Keratinocyte (primary cell): ENCODE measurements around the gene SCFD2.

Experiments used
- EZH2 ChIP-seq: IDR thresholded peaks from one replicate; pipeline ENCODE4 v1.6.1; 2012; ENCODE audit warnings: inconsistent platforms, mild to moderate bottlenecking, low read length, moderate library complexity
- TF ChIP-seq, protein P1 (sequence below), 3 experiments: IDR thresholded peaks in 1 of 3; conservative IDR thresholded peaks in 1 of 3; optimal IDR thresholded peaks in 1 of 3; 2 replicates in 2 of 3; 3 replicates in 1 of 3; pipeline versions ENCODE3 to v1.5.1; 2011; ENCODE audit warnings: low read length in 3 of 3, mild to moderate bottlenecking in 3 of 3, moderate library complexity in 2 of 3, control low read depth in 1 of 3, inconsistent platforms in 1 of 3; ENCODE audit not compliant: insufficient read depth in 2 of 3; ENCODE audit errors: extremely low read depth in 1 of 3

- TF ChIP-seq, protein P1, sequence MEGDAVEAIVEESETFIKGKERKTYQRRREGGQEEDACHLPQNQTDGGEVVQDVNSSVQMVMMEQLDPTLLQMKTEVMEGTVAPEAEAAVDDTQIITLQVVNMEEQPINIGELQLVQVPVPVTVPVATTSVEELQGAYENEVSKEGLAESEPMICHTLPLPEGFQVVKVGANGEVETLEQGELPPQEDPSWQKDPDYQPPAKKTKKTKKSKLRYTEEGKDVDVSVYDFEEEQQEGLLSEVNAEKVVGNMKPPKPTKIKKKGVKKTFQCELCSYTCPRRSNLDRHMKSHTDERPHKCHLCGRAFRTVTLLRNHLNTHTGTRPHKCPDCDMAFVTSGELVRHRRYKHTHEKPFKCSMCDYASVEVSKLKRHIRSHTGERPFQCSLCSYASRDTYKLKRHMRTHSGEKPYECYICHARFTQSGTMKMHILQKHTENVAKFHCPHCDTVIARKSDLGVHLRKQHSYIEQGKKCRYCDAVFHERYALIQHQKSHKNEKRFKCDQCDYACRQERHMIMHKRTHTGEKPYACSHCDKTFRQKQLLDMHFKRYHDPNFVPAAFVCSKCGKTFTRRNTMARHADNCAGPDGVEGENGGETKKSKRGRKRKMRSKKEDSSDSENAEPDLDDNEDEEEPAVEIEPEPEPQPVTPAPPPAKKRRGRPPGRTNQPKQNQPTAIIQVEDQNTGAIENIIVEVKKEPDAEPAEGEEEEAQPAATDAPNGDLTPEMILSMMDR (optimal IDR thresholded peaks at IDR 0.05 in 1 of 3, IDR thresholded peaks at IDR 0.05 in 1 of 3, conservative IDR thresholded peaks at IDR 0.05 in 1 of 3; ENCODE audit: extremely low read depth in 1 of 3, insufficient read depth in 2 of 3, low read length in 3 of 3) = no peak
- TF ChIP-seq EZH2 = no peak
These were observed 519.4 kb downstream of the SCFD2 start for GRCh38 chr4:52846502-52846901.
